SK-N-SH treated with all-trans-retinoic acid at 6 μM for 48 hours (cell line): ENCODE measurements around the gene SPOCK1.

Source experiments
- ATAC-seq: fragments of 200-7000 bp; cut with Tn5 transposase; 3 replicates; pipeline ENCODE4 v1.9.1; 2020; ENCODE audit warnings: mild to moderate bottlenecking, moderate library complexity
- ARNTL ChIP-seq: fragments of 450-650 bp; formaldehyde crosslinking; IDR thresholded peaks from 2 replicates; pipeline ENCODE4 v1.5.0; 2020; ENCODE audit warnings: low read depth, mild to moderate bottlenecking, moderate library complexity, borderline replicate concordance
- CREB5 ChIP-seq: fragments of 250-450 bp; sonication (Bioruptor Pico); IDR thresholded peaks from 2 replicates; pipeline ENCODE4 v1.5.1; 2020; ENCODE audit warnings: low read depth, mild to moderate bottlenecking, moderate library complexity
- CSDC2 ChIP-seq: fragments of 250-450 bp; sonication (Bioruptor Pico); IDR thresholded peaks from 2 replicates; pipeline ENCODE4 v1.5.0; 2020; ENCODE audit warnings: mild to moderate bottlenecking, moderate library complexity
- CSRNP3 ChIP-seq: fragments of 250-450 bp; sonication (Bioruptor Pico); IDR thresholded peaks from 2 replicates; pipeline ENCODE4 v1.5.1; 2021; ENCODE audit warnings: mild to moderate bottlenecking, moderate library complexity
- ESRRG ChIP-seq: fragments of 250-450 bp; sonication (Bioruptor Pico); IDR thresholded peaks from 2 replicates; pipeline ENCODE4 v1.6.1; 2021; ENCODE audit warnings: mild to moderate bottlenecking
- GLIS3 ChIP-seq: fragments of 250-450 bp; sonication (Bioruptor Pico); IDR thresholded peaks from 2 replicates; pipeline ENCODE4 v1.5.0; 2020; ENCODE audit warnings: mild to moderate bottlenecking, moderate library complexity
- ISL1 ChIP-seq: fragments of 250-450 bp; sonication (Bioruptor Pico); IDR thresholded peaks from 2 replicates; pipeline ENCODE4 v2.1.2; 2022; ENCODE audit warnings: mild to moderate bottlenecking, moderate library complexity
- OSR1 ChIP-seq: fragments of 250-450 bp; sonication (Bioruptor Pico); IDR thresholded peaks from 2 replicates; pipeline ENCODE4 v1.8.0; 2022; ENCODE audit warnings: moderate library complexity, mild to moderate bottlenecking, inconsistent platforms
- PPARA ChIP-seq: fragments of 250-450 bp; sonication (Bioruptor Pico); IDR thresholded peaks from 2 replicates; pipeline ENCODE4 v1.5.0; 2020; ENCODE audit warnings: mild to moderate bottlenecking, borderline replicate concordance
- RARB ChIP-seq: fragments of 250-450 bp; sonication (Bioruptor Pico); IDR thresholded peaks from 2 replicates; pipeline ENCODE4 v1.8.0; 2021; ENCODE audit warnings: mild to moderate bottlenecking, moderate library complexity
- SNAI2 ChIP-seq: fragments of 250-450 bp; sonication (Bioruptor Pico); IDR thresholded peaks from 2 replicates; pipeline ENCODE4 v1.5.0; 2020; ENCODE audit warnings: mild to moderate bottlenecking, moderate library complexity
- TCF4 ChIP-seq: fragments of 250-450 bp; sonication (Bioruptor Pico); IDR thresholded peaks from 2 replicates; pipeline ENCODE4 v1.8.0; 2021; ENCODE audit warnings: mild to moderate bottlenecking, moderate library complexity, borderline replicate concordance
- TOX ChIP-seq: fragments of 250-450 bp; sonication (Bioruptor Pico); IDR thresholded peaks from 2 replicates; pipeline ENCODE4 v1.8.0; 2021; ENCODE audit warnings: mild to moderate bottlenecking, moderate library complexity, borderline replicate concordance
- ZC3H10 ChIP-seq: fragments of 250-450 bp; sonication (Bioruptor Pico); IDR thresholded peaks from 2 replicates; pipeline ENCODE4 v1.5.1; 2021; ENCODE audit warnings: mild to moderate bottlenecking, moderate library complexity
- ZFP3 ChIP-seq: fragments of 250-450 bp; sonication (Bioruptor Pico); IDR thresholded peaks from 2 replicates; pipeline ENCODE4 v1.5.0; 2020; ENCODE audit warnings: mild to moderate bottlenecking, moderate library complexity
- ZFP30 ChIP-seq: fragments of 450-650 bp; formaldehyde crosslinking; IDR thresholded peaks from 2 replicates; pipeline ENCODE4 v1.5.0; 2022; ENCODE audit warnings: mild to moderate bottlenecking, moderate library complexity
- ZNF565 ChIP-seq: fragments of 450-650 bp; formaldehyde crosslinking; conservative IDR thresholded peaks from 2 replicates; pipeline ENCODE4 v1.5.0; 2020; ENCODE audit warnings: low read depth, mild to moderate bottlenecking, moderate library complexity
- ZNF70 ChIP-seq: fragments of 450-650 bp; formaldehyde crosslinking; IDR thresholded peaks from 2 replicates; pipeline ENCODE4 v1.5.0; 2020; ENCODE audit warnings: mild to moderate bottlenecking, moderate library complexity
- TF ChIP-seq, protein P1 (sequence below): fragments of 250-450 bp; sonication (Bioruptor Pico); IDR thresholded peaks from 2 replicates; pipeline ENCODE4 v1.5.0; 2020; ENCODE audit warnings: mild to moderate bottlenecking, moderate library complexity
- TF ChIP-seq, protein P2 (sequence below): fragments of 250-450 bp; sonication (Bioruptor Pico); IDR thresholded peaks from 2 replicates; pipeline ENCODE4 v1.8.0; 2021; ENCODE audit warnings: low read depth, mild to moderate bottlenecking, moderate library complexity, borderline replicate concordance
- TF ChIP-seq, protein P3 (sequence below): fragments of 250-450 bp; sonication (Bioruptor Pico); IDR thresholded peaks from 2 replicates; pipeline ENCODE4 v1.8.0; 2020; ENCODE audit warnings: mild to moderate bottlenecking, moderate library complexity, borderline replicate concordance

Gene SPOCK1

DNA sequence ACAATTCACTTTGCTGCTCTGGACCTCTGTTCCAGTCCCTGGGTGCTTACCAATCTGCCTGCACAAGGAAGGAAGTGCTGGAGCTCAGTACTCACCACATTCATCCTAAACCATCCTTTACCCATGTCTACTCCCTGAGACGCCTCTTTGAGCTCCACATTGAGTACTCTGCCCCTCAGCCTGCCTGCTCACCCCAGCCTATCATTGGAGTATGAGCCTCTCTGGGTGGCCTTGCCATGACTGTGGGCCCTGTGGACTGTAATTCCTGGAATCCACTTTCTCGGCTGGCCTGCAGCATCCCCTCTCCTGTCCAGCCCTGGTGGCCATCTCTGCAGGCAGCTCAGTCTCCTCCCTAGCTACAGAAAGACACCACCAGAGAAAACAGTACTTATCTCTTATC is 428.6 kb downstream of the SPOCK1 start (continued):
- TF ChIP-seq TOX (CRISPR knock-in tag) = no peak
- no peak for TF ChIP-seq RARB (CRISPR knock-in tag)
- no peak for TF ChIP-seq CSDC2 (CRISPR knock-in tag)
- no peak for TF ChIP-seq ZNF70 (CRISPR knock-in tag)

- ATAC-seq = no peak
- TF ChIP-seq SNAI2 (CRISPR knock-in tag) (no peak), OSR1 (CRISPR knock-in tag) (no peak), ZFP3 (CRISPR knock-in tag) (no peak), ARNTL (no peak), TCF4 (CRISPR knock-in tag) (no peak)
Measured at GRCh38 chr5:137069358-137069757, 429.8 kb downstream of the SPOCK1 start.

- TF ChIP-seq GLIS3 (CRISPR knock-in tag) (no peak), ZNF70 (CRISPR knock-in tag) (no peak), ZNF565 (CRISPR knock-in tag) (no peak), CSRNP3 (CRISPR knock-in tag) (no peak), ARNTL (no peak), ZC3H10 (no peak), SNAI2 (CRISPR knock-in tag) (no peak), PPARA (no peak), TCF4 (CRISPR knock-in tag) (no peak), ESRRG (CRISPR knock-in tag) (no peak), RARB (CRISPR knock-in tag) (no peak), ISL1 (CRISPR knock-in tag) (no peak), CSDC2 (CRISPR knock-in tag) (no peak), TOX (CRISPR knock-in tag) (no peak)
- TF ChIP-seq, protein P1, sequence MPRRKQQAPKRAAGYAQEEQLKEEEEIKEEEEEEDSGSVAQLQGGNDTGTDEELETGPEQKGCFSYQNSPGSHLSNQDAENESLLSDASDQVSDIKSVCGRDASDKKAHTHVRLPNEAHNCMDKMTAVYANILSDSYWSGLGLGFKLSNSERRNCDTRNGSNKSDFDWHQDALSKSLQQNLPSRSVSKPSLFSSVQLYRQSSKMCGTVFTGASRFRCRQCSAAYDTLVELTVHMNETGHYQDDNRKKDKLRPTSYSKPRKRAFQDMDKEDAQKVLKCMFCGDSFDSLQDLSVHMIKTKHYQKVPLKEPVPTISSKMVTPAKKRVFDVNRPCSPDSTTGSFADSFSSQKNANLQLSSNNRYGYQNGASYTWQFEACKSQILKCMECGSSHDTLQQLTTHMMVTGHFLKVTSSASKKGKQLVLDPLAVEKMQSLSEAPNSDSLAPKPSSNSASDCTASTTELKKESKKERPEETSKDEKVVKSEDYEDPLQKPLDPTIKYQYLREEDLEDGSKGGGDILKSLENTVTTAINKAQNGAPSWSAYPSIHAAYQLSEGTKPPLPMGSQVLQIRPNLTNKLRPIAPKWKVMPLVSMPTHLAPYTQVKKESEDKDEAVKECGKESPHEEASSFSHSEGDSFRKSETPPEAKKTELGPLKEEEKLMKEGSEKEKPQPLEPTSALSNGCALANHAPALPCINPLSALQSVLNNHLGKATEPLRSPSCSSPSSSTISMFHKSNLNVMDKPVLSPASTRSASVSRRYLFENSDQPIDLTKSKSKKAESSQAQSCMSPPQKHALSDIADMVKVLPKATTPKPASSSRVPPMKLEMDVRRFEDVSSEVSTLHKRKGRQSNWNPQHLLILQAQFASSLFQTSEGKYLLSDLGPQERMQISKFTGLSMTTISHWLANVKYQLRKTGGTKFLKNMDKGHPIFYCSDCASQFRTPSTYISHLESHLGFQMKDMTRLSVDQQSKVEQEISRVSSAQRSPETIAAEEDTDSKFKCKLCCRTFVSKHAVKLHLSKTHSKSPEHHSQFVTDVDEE (CRISPR knock-in tag) = no peak
- TF ChIP-seq, protein P2, sequence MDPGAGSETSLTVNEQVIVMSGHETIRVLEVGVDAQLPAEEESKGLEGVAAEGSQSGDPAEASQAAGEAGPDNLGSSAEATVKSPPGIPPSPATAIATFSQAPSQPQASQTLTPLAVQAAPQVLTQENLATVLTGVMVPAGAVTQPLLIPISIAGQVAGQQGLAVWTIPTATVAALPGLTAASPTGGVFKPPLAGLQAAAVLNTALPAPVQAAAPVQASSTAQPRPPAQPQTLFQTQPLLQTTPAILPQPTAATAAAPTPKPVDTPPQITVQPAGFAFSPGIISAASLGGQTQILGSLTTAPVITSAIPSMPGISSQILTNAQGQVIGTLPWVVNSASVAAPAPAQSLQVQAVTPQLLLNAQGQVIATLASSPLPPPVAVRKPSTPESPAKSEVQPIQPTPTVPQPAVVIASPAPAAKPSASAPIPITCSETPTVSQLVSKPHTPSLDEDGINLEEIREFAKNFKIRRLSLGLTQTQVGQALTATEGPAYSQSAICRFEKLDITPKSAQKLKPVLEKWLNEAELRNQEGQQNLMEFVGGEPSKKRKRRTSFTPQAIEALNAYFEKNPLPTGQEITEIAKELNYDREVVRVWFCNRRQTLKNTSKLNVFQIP (CRISPR knock-in tag) = no peak
- ATAC-seq = no peak
Measured at GRCh38 chr5:137061382-137061781, 437.7 kb downstream of the SPOCK1 start.

DNA sequence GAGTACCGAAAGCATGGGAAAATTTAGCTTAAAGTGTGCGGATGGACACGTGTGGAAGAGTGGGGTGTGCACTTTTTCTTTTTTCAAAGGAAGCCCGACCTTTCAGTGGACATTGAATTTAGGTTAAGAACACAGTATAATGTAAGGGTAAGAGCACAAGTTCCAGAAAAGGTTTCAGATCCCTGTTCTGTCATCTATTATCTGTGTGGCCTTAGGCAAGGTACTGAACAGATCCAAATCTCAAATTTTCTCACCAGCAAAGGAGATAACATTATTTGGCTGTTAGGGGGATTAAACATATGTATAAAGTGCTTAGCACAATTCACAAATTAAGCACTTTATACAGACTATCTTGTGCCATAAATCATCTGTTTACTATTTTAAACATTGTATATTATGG is 441.0 kb downstream of the SPOCK1 start:
- ATAC-seq = no peak
- TF ChIP-seq CREB5 (CRISPR knock-in tag) (no peak), ISL1 (CRISPR knock-in tag) (no peak), RARB (CRISPR knock-in tag) (no peak), ZNF70 (CRISPR knock-in tag) (no peak), ZNF565 (CRISPR knock-in tag) (no peak), ZC3H10 (no peak), ESRRG (CRISPR knock-in tag) (no peak), ZFP30 (no peak), CSRNP3 (CRISPR knock-in tag) (no peak)
- TF ChIP-seq, protein P3, sequence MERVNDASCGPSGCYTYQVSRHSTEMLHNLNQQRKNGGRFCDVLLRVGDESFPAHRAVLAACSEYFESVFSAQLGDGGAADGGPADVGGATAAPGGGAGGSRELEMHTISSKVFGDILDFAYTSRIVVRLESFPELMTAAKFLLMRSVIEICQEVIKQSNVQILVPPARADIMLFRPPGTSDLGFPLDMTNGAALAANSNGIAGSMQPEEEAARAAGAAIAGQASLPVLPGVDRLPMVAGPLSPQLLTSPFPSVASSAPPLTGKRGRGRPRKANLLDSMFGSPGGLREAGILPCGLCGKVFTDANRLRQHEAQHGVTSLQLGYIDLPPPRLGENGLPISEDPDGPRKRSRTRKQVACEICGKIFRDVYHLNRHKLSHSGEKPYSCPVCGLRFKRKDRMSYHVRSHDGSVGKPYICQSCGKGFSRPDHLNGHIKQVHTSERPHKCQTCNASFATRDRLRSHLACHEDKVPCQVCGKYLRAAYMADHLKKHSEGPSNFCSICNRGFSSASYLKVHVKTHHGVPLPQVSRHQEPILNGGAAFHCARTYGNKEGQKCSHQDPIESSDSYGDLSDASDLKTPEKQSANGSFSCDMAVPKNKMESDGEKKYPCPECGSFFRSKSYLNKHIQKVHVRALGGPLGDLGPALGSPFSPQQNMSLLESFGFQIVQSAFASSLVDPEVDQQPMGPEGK (CRISPR knock-in tag) = no peak
